ENCODE results near the gene FCHO2.

The FCHO2 gene

GRCh38 chr5:73106335-73106734, 150.5 kb downstream of the FCHO2 start:
- no peak for FAIRE-seq

GRCh38 chr5:73110190-73110589, 154.3 kb downstream of the FCHO2 start:
- no peak for TF ChIP-seq CTCF (IDR thresholded peaks at IDR 0.05; ENCODE audit: insufficient read depth, missing control alignments)

More at GRCh38 chr5:73106335-73106734, 150.5 kb downstream of the FCHO2 start:
- no peak for DNase-seq (ENCODE audit: insufficient read length, low spot score)
- no peak for TF ChIP-seq CTCF (IDR thresholded peaks at IDR 0.05; ENCODE audit: insufficient read depth, missing control alignments)

GRCh38 chr5:73111536-73111935, 155.7 kb downstream of the FCHO2 start:
- no peak for TF ChIP-seq CTCF (IDR thresholded peaks at IDR 0.05; ENCODE audit: insufficient read depth, missing control alignments)
- FAIRE-seq, result no peak
- DNase-seq (ENCODE audit: insufficient read length, low spot score), result no peak

More at GRCh38 chr5:73110190-73110589, 154.3 kb downstream of the FCHO2 start:
- no peak for DNase-seq (ENCODE audit: insufficient read length, low spot score)
- FAIRE-seq, result no peak

- FAIRE-seq (no peak), DNase-seq (ENCODE audit: insufficient read length, low spot score) (no peak)
- no peak for TF ChIP-seq CTCF (IDR thresholded peaks at IDR 0.05; ENCODE audit: insufficient read depth, missing control alignments)
Observed at GRCh38 chr5:73112359-73112758, 156.5 kb downstream of the FCHO2 start.

- no peak for FAIRE-seq
- DNase-seq (ENCODE audit: insufficient read length, low spot score), result no peak
- TF ChIP-seq CTCF (IDR thresholded peaks at IDR 0.05; ENCODE audit: insufficient read depth, missing control alignments), result no peak
Observed at GRCh38 chr5:73114044-73114688, 158.3 kb downstream of the FCHO2 start.

GRCh38 chr5:73115399-73116051, 159.7 kb downstream of the FCHO2 start:
- peak; percentile 38 for TF ChIP-seq CTCF (IDR thresholded peaks at IDR 0.05; ENCODE audit: insufficient read depth, missing control alignments)
- no peak for FAIRE-seq
- DNase-seq (ENCODE audit: insufficient read length, low spot score), result no peak

GRCh38 chr5:73116506-73116905, 160.7 kb downstream of the FCHO2 start:
- no peak for DNase-seq (ENCODE audit: insufficient read length, low spot score)
- no peak for TF ChIP-seq CTCF (IDR thresholded peaks at IDR 0.05; ENCODE audit: insufficient read depth, missing control alignments)
- no peak for FAIRE-seq

Data from D721Med (cell line).